Activated gamma-delta T cell treated with Interleukin-2 at 50 U/mL for 16 hours (primary cell): ENCODE data around the gene ARIH2.
"Not testable (repeated sequence)": the region's sequence is repeated elsewhere in the genome, so short reads cannot be mapped to it uniquely, and the experiment has no call there.

Source experiments
- DNase-seq: peaks from one replicate; pipeline ENCODE4 v3.0.0-alpha.2; 2020

The ARIH2 gene

DNA sequence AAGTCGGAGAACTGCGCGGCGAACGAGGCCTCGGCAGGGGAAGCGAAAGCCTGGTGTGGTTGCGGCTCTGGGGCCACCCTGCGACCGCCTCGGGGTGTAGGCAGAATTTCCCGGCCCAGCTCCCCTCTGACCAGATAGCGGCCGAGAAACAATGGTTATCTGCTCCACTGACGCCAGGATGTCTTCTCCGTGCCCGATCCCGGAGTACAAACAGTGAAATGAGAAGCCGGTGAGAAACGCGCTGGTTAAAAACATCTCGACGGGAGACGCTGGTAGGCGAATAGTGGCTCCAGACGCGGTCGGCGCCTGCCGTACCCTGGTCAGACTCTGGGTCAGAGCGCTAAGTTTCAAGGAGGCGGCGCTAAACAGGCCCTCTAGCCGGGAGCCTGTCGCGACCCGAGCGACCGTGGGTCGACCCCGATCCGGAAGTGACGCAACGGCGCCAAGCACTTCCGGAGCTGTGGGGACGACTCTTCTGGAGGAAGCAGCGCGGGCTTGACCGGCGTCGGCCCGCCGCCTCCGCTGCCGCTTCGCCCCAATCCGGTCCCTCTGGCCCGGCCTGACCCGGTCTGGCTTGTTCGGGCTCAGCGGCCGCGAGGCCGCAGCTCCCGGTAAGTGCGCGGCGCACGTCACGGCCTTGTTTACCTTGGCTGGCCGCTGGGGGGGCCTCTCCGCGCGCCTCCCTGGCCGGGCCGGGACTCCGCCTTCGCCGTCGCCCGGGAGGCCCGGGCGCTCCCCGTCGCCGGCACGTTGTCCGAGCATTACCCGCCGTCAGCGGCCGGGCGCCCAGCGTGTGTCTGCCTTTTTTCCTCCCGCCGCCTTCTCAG is at the start of gene ARIH2:
ARIH2 (plus strand) TSS at position 455 of the 827 bp plus-strand sequence. CDS start 8,717 bp downstream, outside the sequence.
- peak; percentile 85 for DNase-seq

DNA sequence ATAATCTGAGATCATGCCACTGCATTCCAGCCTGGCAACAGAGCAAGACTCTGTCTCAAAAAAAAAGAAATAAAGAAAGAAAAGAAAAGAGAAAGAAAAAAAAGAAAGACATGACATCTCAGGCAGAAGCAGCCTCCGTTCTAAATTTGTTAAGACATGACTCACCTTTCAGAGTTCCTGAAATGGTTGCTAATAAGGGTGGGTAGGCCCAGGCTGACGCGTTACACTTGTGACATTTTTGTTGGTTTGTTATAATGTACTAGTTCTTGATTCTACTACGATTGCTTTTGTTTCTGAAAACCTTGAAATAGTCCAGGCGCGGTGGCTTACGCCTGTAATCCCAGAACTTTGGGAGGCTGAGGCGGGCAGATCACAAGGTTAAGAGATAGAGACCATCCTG is 41.0 kb upstream of the ARIH2 start:
- DNase-seq, result no peak

DNA sequence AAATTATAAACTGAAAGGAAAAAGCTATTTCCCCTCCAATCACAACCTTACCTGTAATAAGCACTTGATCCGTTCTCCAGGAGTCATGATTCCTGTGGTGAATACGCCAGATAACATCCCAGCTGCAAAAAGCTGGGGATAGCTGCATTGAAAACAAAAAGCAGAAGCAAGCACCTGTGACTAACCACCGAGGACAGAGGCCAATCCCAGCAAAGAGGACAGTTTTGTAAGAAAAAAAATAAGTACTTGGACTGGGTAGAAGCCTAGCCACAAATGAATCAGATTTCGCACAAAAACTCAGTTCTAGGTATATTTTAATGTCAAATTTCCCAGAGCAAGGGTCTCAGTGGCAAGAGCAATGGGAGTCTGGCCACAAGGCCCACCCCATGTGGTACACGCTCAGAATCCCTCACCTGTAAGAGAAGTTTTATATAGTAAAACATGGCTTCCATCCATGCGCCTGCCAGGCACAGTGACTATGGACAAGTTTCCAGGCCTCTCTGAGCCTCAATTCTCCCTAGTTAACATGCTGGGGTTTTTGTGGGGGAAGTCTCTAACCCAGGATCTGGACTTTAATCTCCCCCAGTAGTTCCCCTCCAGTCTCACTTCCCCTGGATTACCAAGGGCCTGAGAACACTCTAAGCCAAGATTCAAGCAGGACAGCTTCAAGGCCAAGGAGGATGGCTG is 39.2 kb upstream of the ARIH2 start:
- no peak for DNase-seq

DNA sequence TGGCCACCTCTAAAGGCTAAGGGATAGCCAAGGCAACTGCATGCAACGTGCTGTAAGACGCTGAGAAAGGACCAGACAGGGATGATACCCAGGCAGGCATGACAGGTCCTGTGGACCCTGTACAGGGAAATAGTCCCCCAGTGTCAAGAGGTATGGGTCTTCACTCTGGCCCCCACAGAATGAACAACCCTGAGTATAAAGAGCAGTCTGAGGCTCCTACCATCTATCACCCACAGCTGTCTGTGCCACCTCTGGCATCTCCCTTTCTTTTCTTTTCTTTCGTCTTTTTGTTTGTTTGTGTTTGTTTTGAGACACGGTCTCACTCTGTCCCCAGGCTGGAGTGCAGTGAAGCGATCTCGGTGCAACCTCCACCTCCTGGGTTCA is 38.7 kb upstream of the ARIH2 start:
- no peak for DNase-seq

DNA sequence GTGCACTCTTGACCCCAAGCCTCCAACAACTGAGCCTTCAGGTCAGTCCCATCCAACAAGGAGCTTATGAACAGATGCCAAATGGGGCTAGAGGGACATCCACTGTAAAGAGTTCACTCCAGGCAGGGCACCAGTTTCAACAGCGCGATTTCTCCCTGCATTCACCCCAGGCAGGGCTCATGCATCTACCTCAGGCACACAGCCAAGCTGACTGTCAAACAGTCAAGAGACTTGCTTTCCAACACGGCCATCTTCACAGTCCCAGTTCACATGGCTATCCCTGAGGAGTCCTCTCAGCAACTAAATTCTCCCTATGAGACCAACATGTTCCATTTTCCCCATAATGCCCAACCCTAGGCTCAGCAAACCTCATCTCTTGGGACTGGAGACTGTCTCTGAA is 37.6 kb upstream of the ARIH2 start:
- DNase-seq, result no peak

DNA sequence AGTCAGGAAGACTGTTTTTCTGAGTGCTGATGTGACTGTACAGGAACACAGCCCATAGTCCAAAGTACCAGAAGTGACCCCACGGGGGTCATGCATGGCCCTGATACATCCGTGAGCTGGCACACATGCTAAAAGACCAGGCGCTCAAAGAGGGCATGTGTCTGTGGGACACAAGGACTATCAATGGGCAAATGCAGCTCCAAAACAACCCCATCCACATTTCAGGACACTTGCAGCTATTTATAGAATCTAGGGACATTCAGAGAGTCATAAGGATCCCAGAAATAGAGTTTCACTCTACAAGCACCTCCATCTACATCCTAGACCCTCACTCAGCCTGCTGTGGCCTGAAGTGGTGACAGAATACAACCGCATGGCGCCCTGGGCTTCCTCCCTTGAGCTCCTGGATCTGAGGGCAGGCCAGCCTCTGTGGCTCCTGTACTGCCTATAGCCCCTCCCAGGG is 37.0 kb upstream of the ARIH2 start:
- DNase-seq, result no peak

DNA sequence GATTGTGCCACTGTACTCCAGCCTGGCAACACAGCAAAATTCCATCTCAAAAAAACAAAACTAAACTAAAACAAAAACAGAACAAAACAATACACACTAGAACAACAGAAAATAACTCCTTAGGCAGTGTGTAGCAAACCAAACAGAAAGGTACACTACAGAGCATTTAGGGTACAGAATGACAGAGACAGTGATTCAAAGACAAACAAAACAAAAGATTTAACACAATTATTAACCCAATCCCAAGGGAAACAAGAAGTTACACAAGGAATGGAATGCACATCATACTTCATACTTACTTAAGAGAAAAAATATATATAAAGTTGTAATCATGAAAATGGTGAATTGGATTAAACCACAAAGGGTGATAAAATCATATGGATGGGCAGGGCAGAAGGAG is 32.9 kb upstream of the ARIH2 start:
- DNase-seq, result no peak

DNA sequence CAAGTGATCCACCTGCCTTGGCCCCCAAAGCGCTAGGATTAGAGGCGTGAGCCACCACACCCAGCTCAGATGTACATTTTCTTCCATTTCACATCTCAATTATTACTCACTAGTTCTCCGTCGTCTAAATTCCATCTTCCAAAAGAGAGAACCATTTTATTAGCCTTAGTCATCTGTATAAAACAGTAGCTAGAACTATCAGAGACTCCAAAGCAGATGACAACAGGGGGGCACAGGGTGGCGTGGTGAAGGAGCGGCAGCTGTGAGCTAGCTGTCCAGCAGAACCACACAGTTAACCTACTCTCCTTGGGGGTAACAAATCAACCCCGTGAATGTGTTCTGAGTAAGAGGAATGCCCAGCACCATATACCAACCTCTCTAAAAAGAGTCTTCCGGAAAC is 27.0 kb upstream of the ARIH2 start:
- no peak for DNase-seq

DNA sequence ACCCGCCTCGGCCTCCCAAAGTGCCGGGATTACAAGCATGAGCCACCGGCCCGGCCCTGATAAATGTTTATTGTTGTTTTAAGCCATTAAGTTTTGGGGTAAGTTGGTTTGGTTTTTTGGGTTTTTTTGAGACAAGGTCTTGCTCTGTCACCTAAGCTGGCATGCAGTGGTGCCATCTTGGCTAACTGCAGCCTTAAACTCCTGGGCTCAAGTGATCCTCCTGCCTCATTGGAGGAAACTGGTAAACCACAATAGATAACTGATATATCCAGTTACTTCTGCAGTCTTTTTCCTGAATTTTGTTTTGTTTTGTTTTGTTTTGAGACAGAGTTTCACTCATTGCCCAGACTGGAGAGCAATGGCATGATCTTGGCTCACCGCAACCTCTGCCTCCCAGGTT is 24.1 kb upstream of the ARIH2 start:
- no peak for DNase-seq

DNA sequence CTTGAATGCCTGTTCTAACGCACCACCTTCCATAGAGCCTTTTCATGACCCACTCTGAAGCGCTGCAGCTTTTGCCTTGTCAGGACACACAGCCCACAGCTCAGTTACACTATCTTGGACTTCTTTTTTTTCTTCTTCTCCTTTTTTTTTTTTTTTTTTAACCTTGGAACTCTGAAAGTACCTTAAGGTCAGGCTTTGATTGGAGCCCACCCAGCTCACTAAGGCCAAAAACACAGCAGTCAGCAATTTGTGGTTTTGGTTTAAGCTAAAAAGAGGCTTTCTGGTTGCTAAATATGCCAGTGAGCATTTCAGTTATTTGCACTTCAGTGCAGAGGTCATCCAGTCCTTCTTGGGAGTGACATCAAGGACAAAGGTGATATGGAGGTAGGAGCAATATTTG is 21.7 kb upstream of the ARIH2 start:
- DNase-seq, result no peak

DNA sequence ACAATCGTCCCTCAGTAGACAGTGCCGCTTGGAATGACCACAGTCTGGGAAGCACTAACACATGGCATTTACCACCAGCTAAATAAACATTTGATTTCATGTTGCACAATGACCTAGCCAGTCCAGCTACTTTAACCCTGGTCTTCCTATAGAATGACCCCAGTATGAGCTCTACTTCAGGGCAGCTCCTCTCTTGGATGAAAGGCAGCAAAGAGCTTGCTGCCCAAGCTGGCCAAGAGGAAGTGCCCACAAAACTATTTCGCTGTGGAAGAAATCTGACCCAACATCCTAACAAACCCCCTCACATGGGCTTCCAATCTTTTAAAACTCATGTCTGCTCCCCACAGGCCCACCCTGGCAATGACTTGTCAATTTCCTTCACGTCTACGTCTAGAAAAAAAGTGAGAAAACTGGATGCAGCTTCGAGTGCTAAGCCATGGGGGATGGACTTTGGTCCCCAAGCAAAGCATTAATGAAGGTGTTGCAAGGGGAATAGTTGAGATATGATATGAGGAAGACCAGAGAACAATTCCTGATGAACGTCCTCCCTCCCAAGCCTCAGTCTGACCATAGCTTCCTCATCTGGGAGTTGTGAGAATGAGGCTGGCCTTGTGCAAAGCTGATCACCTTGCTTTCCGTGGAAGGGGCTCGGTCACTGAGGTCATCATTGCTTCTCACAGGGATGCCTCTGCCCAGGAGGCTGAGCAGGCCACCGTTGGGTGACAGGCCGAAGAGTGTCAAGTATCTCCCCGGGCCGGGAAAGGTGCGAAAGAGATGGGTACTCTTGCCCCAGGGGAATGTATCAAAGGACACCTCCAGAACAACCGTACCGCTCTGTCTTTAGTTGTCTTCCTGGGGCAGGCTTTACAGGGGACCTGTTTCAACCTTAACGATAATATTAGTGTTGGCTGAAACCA is 20.9 kb upstream of the ARIH2 start:
- no peak for DNase-seq

DNA sequence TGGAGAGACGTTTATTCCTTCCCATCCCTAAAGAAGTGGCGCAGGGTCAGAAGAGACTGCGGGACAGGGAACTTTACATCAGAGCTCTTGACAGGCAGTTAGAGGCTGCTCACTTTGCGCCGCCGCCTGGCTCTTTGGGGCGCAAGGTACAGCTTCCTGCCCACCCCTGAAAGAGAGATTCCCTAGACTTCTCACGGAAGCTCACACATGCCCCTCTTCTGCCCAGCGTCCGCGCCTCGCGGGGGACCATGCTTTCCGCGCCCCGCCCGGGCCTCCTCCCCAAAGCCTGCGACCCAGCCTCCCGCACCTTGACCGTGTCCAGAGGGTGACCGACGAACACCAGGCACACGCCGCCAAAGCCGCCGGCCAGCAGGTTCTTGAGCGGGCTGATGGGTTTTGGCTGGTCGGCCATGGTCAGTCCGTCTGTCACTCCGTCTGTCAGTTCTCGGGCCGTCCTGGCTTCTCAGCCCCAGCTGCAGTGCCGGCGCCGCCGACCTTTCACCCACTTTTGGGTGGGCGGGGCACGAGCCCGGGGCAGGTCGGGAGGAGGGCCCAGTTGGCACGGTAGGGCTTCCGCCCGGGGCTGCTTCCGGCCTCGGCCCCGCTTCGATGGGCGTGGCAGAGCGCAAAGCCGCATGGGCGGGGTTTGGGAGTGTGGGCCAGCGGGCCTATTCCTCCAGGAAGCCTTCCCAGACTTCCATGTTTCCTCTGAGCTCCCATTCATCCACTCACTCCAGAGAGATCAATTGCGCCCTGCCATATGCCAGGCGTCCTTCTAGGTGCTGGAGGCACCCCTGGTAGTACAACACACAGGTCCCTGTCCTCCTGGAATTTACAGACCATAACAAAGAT is 20.0 kb upstream of the ARIH2 start, which contains the start of gene SLC25A20:
SLC25A20 (minus strand) TSS at position 500 of the 852 bp plus-strand sequence; CDS start at position 412, 88 bp downstream.
- DNase-seq, result peak; percentile 90

DNA sequence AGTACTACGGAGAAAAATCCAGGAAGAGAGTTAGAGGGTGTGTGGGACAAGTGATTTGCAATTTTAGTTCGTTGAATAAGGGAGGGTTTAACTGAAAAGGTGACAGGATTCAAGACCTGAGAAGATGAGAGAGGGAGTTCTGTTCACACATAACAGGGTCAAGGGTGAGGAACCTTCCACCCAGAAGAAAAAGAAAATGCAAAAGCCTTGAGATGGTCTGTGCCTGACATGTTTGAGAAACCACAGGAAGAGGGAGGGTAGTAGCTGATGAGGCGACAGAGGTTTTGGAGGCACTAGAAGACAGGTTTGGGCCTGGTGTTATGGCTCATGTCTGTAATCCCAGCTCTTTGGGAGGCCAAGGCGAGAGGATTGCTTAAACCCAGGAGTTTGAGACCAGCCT is 19.4 kb upstream of the ARIH2 start:
- peak; percentile 26 for DNase-seq

DNA sequence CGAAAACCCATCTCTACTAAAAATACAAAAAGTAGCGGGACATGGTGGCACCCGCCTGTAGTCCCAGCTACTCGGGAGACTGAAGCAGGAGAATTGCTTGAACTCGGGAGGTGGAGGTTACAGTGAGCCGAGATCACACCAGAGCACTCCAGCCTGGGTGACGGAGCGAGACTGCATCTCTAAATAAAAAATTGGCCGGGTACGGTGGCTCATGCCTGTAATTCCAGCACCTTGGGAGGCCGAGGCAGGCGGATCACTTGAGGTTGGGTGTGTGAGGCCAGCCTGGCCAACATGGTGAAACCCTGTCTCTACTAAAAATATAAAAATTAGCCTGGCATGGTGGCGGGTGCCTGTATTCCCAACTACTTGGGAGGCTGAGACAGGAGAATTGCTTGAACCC is 11.6 kb upstream of the ARIH2 start:
- not testable (repeated sequence) for DNase-seq

DNA sequence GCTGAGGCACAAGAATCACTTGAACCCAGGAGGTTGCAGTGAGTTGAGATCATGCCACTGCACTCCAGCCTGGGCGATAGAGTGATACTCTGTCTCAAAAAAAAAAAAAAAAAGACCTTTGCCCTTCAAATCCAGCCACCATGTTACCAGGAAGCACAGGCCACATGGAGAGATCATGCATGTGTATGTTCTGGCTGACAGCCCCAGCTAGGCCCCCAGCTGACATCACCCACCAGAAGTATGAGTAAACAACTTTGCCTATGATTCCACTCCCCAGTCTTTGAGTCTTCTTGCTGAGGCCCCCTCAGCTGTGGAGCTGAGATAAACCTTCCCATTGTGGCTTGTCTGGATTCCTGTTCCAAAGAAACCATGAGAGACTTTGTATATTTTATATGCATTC is 3.3 kb upstream of the ARIH2 start:
- no peak for DNase-seq

DNA sequence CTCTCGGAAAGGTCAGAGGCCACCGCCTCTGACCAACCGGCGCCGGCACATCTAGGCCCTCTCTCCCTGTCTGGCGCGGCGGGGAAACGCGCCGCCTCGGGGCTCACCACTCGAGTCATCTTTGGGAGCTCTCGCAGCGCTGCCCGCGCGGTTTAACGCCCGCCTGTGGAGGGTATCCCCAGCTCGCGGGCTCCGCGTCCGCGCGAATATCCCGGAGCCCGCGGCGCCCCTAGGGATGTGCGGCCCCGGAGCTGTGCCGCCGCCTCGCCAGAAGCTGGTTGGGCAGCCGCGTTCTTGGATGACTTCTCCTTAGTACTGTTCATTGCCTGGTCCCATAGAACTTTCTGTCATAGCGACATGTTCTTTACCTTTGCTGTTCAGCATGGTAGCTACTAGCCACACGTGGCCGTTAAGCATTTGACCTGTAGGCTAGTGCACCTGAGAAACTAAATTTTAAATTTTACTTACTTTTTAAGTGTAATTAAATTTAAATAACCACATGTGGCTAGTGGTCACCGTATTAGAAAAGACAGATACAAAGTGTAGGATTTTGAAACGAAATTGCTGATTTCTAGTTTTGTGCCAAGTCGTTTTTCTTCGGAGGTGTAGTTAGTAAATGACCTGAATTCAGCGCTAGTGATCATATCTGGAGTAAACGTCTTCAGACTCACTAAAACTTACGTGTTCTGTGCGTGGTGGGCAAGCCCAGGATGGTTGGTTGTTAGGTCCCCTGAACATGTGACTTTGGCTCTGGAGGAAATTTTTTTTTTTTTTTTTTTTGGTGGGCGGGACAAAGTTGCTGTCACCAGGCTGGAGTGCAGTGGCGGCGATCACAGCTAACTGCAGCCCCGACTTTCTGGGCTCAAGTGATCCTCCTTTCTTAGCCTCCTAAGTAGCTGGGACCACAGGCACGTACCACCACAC is 835 bp downstream of the ARIH2 start:
- peak; percentile 34 for DNase-seq

DNA sequence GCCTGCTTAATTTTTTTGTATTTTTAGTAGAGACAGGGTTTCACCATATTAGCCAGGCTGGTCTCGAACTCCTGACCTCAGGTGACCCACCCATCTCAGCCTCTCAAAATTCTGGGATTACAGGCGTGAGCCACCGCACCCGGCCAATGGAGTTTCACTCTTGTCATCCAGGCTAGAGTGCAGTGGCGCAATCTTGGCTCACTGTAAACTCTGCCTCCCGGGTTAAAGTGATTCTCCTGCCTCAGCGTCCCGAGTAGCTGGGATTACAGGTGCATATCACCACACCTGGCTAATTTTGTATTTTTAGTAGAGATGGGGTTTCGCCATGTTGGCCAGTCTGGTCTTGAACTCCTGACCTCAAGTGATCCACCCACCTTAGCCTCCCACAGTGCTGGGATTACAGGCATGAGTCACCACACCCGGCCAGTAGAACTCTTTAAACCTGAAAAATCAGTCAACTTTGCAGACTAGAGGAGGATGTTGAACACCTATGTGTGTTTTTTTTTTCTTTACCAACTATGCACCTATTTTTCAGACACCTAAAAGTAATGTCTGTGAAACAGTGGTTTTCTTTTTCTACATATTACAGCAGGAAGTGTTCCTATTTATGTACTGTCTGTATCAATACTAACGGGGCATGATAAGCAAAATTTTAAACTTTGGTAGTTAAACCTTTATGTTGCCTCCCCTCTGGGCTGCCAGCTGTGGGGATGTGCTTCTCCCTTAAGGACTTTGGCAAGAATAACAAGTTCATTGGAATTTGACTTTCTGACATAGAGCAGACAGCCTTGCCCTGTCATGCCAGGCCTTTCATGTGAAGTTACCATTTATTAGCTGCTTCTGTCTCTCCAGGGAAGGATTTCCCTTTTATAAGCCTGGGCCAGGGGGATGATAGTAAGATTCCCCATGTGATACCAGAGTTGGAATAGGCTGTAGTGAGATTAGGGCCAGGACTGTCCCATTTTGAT is 8.1 kb downstream of the ARIH2 start:
- DNase-seq, result no peak

DNA sequence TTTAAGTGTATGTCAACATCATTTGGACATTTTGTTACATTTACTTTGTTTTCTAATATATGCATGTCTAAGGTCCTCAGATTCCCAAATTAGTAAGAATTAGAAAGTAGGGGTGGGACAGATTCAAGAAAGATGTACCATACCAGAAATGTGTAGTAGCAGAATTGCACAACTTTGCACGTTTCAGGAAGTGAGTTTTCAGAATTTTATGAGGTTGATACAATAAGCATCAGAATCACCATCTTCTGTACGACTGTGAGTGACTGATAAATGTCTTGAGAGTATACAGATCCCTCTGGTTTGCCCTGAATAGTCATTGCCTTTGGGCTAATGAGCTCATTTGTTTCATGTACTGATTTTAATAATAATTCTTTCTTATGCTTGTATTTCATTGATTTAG is 9.3 kb downstream of the ARIH2 start:
- DNase-seq, result no peak

DNA sequence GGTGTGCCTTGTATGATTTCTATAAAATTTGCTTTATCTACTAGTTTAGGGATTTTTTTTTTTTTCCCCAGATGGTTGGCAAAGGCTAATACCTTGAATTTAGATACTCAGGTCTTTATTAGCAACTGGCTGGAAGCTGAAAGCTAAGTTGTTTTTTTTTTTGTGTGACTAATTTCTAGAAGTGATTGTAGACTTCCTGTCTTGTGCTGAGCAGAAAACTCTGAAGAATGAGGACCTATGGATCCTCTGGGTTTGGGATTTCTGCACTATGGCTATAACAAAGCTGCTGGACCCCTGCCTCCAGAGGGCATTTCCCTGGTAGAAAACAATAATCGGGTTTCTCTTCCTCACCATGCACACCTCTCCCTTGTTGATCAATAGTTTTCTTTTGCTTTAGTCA is 10.0 kb downstream of the ARIH2 start:
- DNase-seq, result no peak
